DND-41 (cell line): ENCODE measurements around the gene FIZ1.

Experiments
- ATAC-seq: fragments of 200-7000 bp; cut with Tn5 transposase; 3 replicates; pipeline ENCODE4 v1.9.1; 2021; ENCODE audit warnings: low read depth; ENCODE audit not compliant: insufficient read depth
- DNase-seq: peaks from one replicate; pipeline ENCODE4 v3.0.0-alpha.2; 2020
- H2AFZ ChIP-seq: 2 replicates; pipeline ENCODE4 v1.6.0; 2012; ENCODE audit warnings: low read depth, low read length
- H3K27ac ChIP-seq: 2 replicates; pipeline ENCODE4 v1.5.1; 2012; ENCODE audit warnings: low read length, inconsistent platforms
- H3K27me3 ChIP-seq: fragments of 200-600 bp; sonication (generic); 2 replicates; pipeline ENCODE4 v1.6.0; 2012; ENCODE audit warnings: low read length, mild to moderate bottlenecking, inconsistent platforms; ENCODE audit not compliant: insufficient read depth, poor library complexity
- H3K36me3 ChIP-seq: 2 replicates; pipeline ENCODE4 v1.5.1; 2012; ENCODE audit warnings: low read length, inconsistent platforms; ENCODE audit not compliant: insufficient read depth
- H3K4me1 ChIP-seq: 2 replicates; pipeline ENCODE4 v1.5.1; 2012; ENCODE audit warnings: mild to moderate bottlenecking, low read length; ENCODE audit not compliant: insufficient read depth
- H3K4me2 ChIP-seq: 2 replicates; pipeline ENCODE4 v1.6.0; 2012; ENCODE audit warnings: mild to moderate bottlenecking, moderate library complexity, low read length, inconsistent platforms; ENCODE audit not compliant: insufficient read depth
- H3K4me3 ChIP-seq, 2 experiments: fragments of 200-600 bp in 1 of 2; shearing (Covaris generic) in 1 of 2; 2 replicates each; pipeline ENCODE4 v1.5.1; 2012 to 2016; ENCODE audit warnings: inconsistent platforms in 2 of 2, low read length in 2 of 2, mild to moderate bottlenecking in 2 of 2, low read depth in 1 of 2, moderate library complexity in 1 of 2
- H3K79me2 ChIP-seq: 2 replicates; pipeline ENCODE4 v1.6.0; 2012; ENCODE audit warnings: low read length, inconsistent platforms; ENCODE audit not compliant: insufficient read depth
- H3K9ac ChIP-seq: 2 replicates; pipeline ENCODE4 v1.6.0; 2012; ENCODE audit warnings: low read depth, mild to moderate bottlenecking, inconsistent platforms, low read length, moderate library complexity
- H3K9me3 ChIP-seq: 2 replicates; pipeline ENCODE4 v1.5.1; 2012; ENCODE audit warnings: low read length, moderate library complexity, mild to moderate bottlenecking, inconsistent platforms; ENCODE audit not compliant: insufficient read depth, severe bottlenecking
- H4K20me1 ChIP-seq: 2 replicates; pipeline ENCODE4 v1.6.0; 2012; ENCODE audit warnings: low read length; ENCODE audit not compliant: insufficient read depth
- CTCF ChIP-seq: IDR thresholded peaks from 2 replicates; pipeline ENCODE4 v1.5.1; 2012; ENCODE audit warnings: borderline replicate concordance, low read length, moderate library complexity, mild to moderate bottlenecking; ENCODE audit not compliant: poor library complexity, severe bottlenecking; ENCODE audit errors: extremely low read depth
- EZH2 ChIP-seq: IDR thresholded peaks from 3 replicates; pipeline ENCODE4 v1.6.1; 2012; ENCODE audit warnings: borderline replicate concordance, low read depth, mild to moderate bottlenecking, moderate library complexity, low read length, inconsistent platforms; ENCODE audit not compliant: severe bottlenecking

FIZ1 gene

DNA sequence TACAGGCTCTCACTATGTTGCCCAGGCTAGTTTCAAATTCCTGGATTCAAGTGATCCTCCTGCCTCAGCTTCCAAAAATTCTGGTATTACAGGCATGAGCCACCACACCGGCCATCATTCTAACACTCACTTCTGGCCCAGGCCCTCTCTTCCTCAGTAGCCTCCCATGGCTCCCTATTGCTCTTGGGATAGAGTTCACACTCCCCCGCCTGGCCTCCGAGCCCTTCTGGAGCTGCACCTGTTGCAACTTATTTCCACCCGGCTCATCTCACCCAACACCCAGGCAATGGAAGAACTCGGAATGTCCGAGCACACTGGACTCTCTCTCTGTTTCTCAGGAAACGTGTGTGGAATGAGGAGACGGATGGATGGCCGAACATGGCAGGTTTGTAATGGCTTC lies 45.0 kb downstream of the FIZ1 start:
- no peak overlapping the region for H2AFZ ChIP-seq
- no peaks in the 10 kb centered on the region for H3K79me2 ChIP-seq
- H3K36me3 ChIP-seq, result no peaks in the 10 kb centered on the region
- no peaks in the 10 kb centered on the region for H3K4me1 ChIP-seq
- H3K27ac ChIP-seq, result no peak overlapping the region
- no peaks in the 10 kb centered on the region for H3K9me3 ChIP-seq
- no peaks in the 10 kb centered on the region for H4K20me1 ChIP-seq
- no peak overlapping the region for H3K4me2 ChIP-seq
- no peak overlapping the region for H3K9ac ChIP-seq
- TF ChIP-seq EZH2, result no peak
- no peak for TF ChIP-seq CTCF
- no peak overlapping the region for H3K4me3 ChIP-seq
- DNase-seq, result no peak
- no peak for ATAC-seq
- no peaks in the 10 kb centered on the region for H3K27me3 ChIP-seq

- H3K36me3 ChIP-seq, result no peaks in the 10 kb centered on the region
- H3K27me3 ChIP-seq, result no peaks in the 10 kb centered on the region
- H3K4me2 ChIP-seq, result no peak overlapping the region
- no peaks in the 10 kb centered on the region for H4K20me1 ChIP-seq
- DNase-seq (no peak), ATAC-seq (no peak)
- no peak overlapping the region for H3K9ac ChIP-seq
- no peaks in the 10 kb centered on the region for H3K79me2 ChIP-seq
- TF ChIP-seq CTCF, result no peak
- TF ChIP-seq EZH2, result no peak
- H3K27ac ChIP-seq, result no peak overlapping the region
- H3K4me3 ChIP-seq, result no peak overlapping the region
- no peaks in the 10 kb centered on the region for H3K4me1 ChIP-seq
- H3K9me3 ChIP-seq, result no peaks in the 10 kb centered on the region
- H2AFZ ChIP-seq, result no peak overlapping the region; the same call in 1 of the 2 replicates
These were observed 45.8 kb downstream of the FIZ1 start for GRCh38 chr19:55553217-55554182.

GRCh38 chr19:55552620-55553019 lies 46.7 kb downstream of the FIZ1 start:
- ATAC-seq (no peak), DNase-seq (no peak)
- Histone ChIP-seq H3K27ac (no peak overlapping the region), H2AFZ (no peak overlapping the region), H4K20me1 (no peaks in the 10 kb centered on the region), H3K9ac (no peak overlapping the region), H3K4me1 (no peaks in the 10 kb centered on the region), H3K36me3 (no peaks in the 10 kb centered on the region), H3K27me3 (no peaks in the 10 kb centered on the region), H3K9me3 (no peaks in the 10 kb centered on the region), H3K79me2 (no peaks in the 10 kb centered on the region), H3K4me3 (no peak overlapping the region), H3K4me2 (no peak overlapping the region)
- TF ChIP-seq EZH2 (no peak), CTCF (no peak)
